NT2/D1 (cell line): Measurements from ENCODE around the gene XPNPEP2.

Experiments
- YY1 ChIP-seq: IDR thresholded peaks from 2 replicates; pipeline ENCODE4 v1.6.1; 2011; ENCODE audit not compliant: insufficient read length, insufficient read depth
- ZNF274 ChIP-seq: IDR thresholded peaks from 2 replicates; pipeline ENCODE4 v1.6.1; 2011; ENCODE audit warnings: mild to moderate bottlenecking, low read depth, low read length

DNA sequence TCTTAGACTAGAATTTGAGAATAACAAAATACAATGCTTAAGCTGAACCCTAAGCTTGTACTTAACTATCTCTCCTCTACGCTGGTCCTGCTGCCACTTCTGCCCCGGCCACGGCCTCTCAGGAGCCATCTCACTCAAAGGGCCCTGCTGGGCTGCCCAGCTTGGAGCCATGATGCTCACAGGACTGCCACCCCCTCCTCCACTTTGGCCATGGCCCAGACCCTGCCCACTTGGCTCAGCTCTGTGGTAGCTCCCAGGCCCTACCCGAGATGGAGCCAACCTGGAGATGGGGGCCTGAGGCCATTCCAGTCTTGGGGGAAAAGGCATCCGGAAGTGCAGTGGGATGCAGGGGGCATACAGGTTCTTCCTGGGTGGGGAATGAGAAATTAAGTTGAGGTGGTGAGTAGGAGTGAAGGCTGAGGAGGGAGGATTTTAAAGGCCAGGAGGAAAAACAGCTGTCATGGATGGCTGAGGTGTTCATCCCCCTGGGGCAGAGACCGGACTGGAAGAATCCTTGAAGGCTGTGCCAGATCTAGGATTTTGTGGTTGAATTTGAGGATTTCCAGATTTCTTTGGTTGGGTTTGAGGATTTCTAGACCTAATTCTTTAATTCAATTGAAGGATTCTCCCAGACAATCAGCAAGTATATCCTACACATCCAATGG lies 41.8 kb downstream of the XPNPEP2 start:
- TF ChIP-seq YY1: no peak
- TF ChIP-seq ZNF274: no peak
